Stimulated activated CD8-positive, alpha-beta memory T cell treated with anti-CD3 and anti-CD28 coated beads, Interleukin-4, amount 100 ng/mL, for 24 hours (primary cell): ENCODE results near the gene GBGT1.

Source experiments
- DNase-seq: peaks from one replicate; pipeline ENCODE4 v3.0.0-alpha.2; 2020; ENCODE audit warnings: low read depth

The GBGT1 gene

DNA sequence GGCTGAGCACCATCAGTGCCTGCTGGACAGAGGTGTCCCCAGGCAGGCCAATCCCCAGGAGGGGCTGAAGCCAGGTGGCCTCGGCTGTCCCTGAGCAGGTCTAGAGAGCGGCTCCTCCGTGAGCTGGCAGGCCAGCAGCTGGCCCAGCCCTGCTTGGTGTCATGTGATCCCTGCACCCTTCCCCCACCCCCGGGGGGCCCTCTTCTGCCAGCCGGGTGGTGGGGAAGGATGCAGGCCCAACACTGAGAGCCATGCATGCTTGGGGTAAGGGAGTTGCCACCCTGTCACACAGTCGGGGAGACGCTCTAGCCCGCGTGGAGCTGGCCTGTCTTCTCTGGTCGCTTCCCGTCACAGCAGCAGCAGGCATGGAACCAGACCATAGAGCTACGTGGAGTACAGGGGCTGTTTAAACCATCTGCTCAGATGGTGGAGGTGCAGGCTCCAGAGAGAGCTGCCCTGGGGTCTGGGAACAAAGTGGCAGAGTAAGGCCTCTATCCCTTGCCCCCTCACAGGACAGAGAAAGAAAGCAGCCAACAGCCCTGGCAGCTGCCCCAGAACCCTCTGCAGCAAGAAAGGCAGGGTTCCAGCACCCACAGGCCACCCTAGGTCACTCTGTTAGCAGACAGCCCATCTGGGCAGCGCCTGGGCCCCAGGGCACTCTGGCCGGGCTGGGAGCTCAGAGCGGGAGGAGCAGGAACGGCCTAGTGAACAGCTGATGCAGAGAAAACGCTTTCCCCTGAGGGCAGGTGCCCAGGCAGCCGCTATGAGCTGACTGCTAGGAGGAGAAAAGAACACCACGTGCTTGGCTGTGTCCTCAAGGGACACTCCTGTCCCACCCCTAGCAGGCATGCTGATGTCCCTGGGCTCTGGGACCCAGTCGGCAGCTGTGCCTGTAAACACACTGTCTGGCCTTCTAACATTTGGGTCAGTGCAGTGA lies 49.5 kb downstream of the GBGT1 start:
- no peak for DNase-seq

DNA sequence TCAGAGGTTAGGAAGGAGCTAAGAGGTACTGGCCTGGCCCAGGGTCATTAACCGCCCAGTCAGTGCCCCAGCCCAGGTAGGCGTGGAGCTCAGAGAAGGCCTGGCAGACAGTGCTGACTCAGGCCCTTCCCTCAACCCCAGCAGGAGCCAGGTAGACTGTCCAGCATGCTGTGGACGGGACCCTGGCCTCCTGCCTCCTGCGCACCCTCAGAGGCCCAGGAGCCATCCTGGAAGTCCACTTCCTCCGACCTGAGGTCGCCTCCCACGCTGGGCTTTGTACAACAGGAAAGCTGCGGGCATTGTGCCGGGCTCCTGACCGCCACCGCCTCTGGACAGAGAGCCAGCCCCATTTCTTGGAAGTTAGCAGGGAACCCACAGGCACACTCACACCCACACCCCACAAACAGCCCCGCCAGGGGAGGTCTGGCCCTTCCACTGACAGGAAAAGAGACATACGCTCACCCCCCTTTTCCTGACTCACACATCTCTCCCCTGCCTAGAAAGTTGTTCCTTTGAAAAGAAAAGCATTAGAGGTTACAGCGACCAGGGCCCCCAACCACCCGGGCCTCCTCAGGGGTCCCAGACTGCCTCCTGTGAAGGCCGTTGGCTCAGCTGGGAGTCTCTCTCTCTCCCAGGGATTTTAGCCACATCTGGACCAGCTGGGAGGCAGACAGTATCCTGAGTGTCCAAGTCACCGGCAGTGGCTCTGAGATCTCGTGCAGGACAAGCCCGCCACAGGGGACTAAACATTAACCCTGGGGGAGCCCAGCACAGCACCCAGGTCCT lies 50.4 kb downstream of the GBGT1 start:
- no peak for DNase-seq

DNA sequence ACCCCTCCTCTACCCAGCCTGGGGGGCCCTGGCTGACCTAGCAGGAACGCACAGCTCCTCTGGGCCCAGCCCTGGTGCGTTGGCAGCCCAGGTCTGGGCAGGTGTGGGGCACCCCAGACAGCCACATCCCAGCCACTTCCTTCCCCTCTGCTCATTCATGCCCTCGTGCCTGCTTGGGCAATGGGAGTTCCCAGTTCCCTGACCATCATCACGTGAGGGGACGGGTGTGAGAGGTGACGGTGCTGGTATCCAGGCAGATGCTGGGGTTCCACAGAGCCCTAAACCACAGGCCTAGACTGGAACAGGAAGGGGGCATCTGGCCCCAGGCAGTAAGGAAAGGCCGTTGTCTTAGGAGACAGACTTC lies 51.1 kb downstream of the GBGT1 start:
- no peak for DNase-seq

DNA sequence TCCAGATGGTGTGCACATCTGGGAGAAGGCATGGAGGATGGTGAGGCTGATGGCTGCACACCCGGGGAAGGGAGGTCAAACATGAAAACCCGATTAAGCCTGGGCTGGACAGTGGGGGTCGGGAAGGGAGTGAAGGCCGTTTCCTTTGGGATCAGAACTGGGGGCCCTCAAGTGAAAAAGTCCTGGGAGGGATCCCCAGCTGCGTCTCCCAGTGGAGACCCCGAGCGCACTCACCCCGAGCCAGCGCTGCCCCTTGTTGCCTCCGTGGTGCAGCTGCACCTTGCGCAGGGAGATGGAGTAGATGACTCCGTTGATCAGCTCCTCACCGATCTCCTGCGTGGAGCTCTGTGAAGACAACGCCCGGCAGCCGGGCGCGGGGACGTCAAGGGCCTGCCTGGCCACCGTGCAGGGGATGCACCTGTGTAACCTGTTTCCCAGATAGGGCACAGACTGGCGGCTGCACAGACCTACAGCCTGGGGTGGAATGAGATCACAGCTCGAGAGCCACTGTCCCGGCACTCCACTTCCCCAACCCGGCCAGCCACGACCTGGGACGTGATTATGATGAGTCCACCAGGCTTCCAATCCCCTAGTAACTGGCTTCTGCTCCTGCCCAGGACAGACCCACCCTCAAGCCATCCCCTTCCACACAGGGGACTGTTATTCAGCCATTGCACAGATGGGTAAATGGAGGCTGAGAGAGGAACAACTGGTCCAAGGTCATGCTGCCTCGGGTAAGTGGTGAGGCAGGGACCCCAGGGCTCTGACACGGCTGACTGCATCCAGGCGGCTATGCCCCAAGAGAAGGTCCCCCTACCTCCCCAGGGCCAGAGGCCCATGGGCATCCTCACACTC lies 51.7 kb downstream of the GBGT1 start:
- no peak for DNase-seq

DNA sequence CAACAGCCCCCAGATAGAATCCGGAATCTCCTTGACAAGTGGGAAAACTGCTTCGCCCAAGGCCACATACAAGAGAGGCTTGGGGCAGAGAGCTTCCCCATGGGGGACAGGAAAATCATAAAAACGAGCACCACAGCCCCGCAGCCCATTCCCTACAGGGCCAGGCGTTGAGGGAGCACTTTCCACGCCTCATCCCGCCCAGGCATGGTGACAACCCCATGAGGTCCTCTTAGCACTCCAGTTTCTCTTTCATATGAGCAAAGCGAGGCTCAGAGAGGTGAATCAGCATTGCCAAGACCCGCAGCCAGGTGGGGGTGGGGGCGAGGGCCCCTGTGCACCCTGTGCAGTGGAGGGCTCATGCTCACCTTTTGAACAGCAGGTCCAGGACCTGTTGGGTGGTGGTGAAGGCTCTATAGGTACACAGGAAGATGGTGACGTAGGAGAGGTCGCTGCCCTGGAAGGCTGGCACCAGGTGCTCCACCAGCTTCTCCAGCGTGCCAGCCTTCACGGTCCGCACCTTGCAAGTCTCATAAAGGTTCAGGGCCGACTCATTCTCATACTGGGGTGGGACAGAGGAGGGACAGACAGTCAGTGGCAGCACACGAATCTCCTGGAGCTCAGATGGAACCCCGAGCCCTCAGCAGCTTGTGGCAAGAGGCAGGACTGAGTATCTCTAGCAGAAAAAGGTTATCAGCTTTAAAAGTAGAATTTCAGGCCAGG lies 53.6 kb downstream of the GBGT1 start:
- no peak for DNase-seq

DNA sequence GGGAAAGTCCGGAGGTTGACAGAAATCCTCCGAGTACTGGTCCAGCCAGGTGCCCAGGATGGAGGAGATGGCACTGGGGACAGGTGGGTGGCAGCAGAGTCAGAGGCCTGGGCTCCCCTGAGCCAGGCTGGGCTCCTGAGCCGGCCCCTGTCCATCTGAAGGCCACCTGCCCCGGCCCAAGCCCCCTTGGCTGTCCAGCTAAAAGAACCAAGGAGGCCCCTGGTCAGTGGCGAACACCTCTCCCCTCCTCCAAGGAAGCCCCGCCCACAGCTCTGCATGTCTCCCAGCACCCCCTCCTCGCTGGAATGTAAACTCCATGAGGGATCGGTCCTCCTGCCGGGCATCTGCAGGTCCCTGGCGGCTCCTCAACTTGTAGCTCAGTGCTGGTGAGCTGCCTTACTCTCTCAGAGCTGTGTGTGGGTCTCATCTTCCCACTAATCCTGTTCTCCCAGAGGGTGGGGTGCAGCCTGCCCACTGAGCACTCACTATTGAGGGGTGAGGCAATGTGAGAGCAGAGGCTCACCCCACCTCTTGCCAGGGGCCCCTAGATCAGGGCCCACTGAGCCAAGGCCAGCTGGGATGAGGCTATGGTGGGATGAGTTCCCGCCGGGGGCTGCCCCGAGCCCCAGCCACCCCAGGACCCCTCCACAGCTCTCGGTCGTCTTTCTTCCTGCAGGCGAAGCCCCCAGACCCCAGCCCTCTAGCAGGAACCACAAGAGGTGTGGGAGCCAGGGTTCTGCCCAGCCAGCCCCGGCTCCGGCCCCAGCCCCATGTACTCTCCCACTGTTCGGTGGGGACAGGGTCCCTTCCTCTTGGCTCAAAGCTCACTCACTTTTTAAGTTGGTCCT lies 54.7 kb downstream of the GBGT1 start:
- DNase-seq: no peak

DNA sequence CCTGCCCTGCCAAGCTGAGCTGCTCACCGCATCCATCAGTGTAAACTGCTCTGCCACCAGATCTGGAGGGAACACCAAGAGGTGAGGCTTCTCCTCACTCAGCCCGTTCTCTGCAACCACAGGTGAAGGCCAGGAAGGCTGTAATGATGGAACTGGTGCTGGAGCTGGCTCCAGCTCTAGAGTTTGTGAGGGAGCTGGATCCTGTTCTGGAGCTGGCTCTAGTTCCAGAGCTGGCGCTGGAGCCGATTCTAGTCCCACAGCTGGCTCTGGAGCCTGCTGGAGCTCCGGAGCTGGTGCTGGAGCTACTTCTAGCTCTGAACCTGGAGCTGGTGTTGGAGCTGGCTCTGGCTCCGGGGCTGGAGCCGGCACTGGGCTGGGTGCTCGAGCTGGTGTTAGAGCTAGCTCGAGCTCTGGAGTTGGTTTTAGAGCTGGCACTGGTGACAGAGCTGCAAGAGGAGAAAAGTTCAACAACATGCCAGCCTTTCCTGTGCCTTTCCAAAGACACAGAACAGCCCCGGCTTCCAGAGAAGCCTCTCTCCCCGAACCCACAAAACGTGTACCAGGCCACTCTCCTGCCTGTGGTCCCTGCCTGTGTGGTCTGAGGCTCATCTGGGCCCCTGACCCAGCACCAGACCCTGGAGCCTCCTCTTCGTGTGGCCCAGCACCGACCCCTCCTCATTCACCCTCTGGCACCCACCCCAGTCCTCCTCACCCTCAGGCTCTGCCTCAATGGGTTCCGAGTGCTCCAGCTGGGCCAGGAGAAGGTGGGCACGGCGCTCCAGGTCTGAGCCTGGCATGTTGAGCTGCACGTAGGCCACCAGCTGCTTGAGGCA lies 55.5 kb downstream of the GBGT1 start:
- DNase-seq: no peak

DNA sequence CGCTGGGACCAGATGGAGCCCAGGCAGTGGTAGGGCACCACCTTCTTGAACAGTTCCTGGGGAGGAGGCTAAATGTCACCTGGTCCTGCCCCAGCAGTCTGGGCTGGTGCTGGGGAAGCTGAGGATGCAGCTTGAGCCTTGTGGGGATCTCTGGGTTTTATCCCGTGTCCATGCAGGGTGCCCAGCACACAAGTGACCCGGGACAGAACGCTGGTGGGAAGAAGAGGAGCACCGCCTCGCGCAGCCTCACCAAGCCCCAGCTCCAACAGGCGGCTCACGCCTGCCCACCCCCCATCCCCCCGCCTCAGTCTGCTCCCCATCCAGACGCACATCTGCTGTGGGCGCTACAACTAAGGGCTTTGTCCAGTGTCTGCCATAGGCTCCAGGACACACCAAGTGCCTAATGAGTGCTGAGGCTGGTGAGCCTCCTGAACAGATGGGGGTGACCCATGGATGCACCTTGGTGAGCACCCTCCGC lies 56.4 kb downstream of the GBGT1 start:
- DNase-seq: no peak

DNA sequence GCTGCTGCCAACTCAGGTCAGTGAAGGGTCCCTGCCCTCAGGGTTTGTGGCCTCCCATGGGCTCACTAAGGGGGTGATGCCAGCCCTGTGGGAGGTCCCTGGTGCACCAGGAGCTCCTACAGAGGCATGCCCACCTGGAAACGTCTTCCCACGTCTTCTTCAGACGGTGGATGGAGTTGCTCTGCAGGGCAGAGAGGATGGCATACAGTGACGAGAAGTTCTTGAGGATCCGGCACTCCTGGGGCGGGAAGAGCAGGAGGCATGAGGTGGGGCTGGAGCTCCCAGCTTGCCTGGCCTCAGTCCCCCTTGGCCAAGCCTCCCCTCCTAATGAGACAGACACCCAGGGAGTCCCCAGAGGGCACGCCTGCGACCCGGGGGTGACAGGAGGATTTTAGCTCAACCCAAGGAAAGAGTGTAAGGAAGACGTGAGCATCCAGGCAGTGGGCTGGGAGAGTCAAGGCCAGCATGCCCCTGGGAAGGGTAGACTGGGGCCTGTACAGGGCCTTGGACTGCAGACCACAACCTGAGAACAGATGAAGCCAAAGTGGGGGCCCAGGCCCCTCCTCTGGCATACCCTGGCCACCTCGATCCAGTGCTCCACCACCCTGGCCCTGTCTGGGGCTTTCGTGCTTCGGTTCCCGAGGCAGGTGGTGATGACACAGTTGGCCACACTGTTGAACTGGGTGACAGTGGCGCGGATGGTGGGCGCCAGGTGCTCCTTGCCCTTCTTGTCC lies 57.0 kb downstream of the GBGT1 start:
- DNase-seq: no peak

DNA sequence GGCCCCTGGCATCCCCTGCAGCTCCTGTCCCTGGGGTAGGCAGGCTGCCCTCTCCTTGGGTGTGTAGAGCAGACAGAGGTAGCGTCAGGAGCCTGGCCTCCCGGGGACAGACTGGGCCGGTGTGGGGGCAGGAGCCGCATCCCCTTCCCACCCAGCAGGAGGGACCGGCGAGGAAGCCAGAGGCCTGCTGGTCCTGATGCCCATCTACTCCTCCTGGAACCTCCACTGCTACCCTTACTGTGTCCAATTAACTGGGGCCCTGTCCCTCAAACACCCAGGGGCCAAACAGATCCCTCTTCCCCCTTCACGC lies 58.3 kb downstream of the GBGT1 start:
- DNase-seq: no peak

DNA sequence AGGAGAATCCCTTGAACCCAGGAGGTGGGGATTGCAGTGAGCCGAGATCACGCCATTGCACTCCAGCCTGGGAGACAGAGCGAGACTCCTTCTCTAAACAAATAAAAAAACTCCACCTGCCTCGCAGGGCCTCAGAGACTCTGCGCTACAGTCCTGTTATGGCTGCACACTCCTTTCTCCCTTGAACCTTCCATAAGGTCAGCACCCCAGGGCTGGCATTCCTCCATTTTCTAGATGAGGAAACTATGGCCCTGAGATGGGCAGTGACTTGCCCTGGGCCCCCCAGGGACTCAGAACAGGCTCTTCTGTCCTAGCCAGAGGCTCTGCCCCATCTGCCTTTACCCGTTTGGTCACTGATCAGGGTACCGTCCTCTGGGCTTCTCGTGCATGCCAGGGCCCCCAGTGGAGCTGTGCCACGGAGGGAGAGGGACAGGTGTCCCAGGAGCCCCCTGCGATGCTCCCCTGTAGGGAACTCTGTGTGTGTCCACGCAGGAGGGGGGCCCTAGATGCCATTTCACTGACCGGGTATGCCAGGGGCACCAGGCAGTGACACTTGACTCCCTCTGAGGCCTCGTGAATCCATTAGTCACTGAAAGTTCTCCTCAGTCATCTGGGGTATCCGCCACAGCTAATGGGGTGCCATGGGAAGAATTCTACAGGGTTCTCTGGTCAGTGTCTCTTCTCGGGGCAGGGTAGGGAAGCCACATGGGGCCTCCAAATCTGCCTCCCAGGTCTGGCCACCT lies 58.8 kb downstream of the GBGT1 start:
- no peak for DNase-seq

DNA sequence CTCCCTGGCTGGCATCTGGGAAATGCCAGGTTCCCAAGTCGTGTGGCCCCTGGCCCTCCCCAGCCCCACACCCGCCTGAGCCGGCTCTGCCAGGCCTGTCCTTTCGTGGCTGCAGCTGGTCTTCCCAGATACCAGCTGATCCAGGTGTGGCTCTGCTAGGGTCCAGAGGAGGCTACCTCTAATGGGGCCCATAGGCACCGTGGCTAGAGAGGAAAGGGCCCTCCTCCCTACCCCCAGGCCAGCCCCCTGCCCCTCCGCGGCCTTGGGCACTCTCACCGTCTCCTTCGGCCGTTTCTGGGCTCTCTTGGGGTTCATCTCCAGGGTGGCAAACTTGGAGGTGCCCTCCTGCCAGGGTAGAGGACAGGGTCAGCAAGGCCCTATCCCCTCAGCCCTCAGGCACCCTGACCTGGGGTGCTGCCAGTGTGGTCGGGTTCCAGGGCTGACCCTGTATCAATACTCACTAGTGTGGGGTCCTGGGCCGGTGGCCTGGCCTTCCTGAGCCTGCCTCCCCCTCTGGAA lies 59.7 kb downstream of the GBGT1 start:
- no peak for DNase-seq

DNA sequence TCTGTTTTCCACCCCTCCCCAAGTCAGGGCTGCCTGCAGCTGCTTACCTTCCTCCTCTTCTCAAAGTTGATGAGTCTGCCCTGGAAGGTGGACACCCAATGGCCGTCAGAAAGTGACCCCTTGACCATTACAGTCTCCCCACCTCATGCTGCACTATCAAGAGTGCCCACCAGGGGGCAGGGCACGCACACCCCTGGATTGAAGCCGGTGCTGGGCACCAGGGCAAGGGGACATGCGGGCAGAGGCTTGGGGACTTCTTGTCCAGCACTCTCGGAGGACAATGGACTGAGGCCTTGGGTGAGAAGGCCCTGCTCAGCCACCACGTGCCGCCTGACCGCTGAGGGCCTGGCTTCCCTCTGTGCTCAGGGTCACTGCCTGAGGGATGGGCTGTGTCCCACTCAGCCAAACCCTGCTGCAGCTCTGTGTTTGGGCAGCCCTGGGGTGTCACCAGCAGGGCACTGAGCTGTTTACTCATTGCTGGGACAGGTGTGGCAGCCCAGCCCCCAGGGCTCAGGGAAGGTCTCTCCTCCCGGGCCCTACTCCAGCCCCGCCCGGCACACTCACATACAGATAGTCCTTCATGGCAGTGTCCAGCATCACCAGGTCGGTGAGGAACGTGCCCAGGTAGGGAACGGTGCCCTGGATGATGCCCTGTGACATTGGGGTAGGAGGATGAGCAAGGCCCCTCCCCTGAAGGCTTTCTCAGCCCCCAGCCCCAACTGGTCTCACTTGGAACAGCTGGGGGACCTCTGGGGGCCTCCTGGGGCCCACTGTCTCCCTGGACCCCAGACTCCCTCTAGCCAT lies 60.3 kb downstream of the GBGT1 start:
- peak; percentile 33 for DNase-seq
